Transverse colon (tissue), 4 donors: ENCODE data around the gene PHYKPL.

Experiments
- CTCF ChIP-seq, 5 experiments: fragments of 200-600 bp in 3 of 5; fragments of 450-650 bp in 2 of 5; sonication (generic) in 3 of 5; IDR thresholded peaks; 1 replicate in 2 of 5; 2 replicates in 3 of 5; pipeline ENCODE4 v1.5.1; 2016 to 2017; ENCODE audit warnings: antibody characterized with exemption in 5 of 5, inconsistent platforms in 3 of 5, mild to moderate bottlenecking in 2 of 5, moderate library complexity in 1 of 5
- EP300 ChIP-seq: sonication (generic); formaldehyde crosslinking; IDR thresholded peaks from one replicate; pipeline ENCODE4 v1.6.1; 2017; ENCODE audit warnings: antibody characterized with exemption, low read depth
- POLR2A ChIP-seq: fragments of 450-650 bp; IDR thresholded peaks from one replicate; pipeline ENCODE4 v1.6.1; 2016; ENCODE audit warnings: antibody characterized with exemption, mild to moderate bottlenecking, moderate library complexity
- POLR2AphosphoS5 ChIP-seq, 3 donors: sonication (generic); formaldehyde crosslinking; IDR thresholded peaks; one replicate each; pipeline ENCODE4 v1.6.1; 2016; ENCODE audit warnings: antibody characterized with exemption in 3 of 3

GRCh38 chr5:178271231-178271630 is 38.6 kb upstream of the PHYKPL start:
- TF ChIP-seq CTCF (IDR thresholded peaks at IDR 0.05) (no peak), EP300 (no peak), POLR2A (no peak), POLR2AphosphoS5 (IDR thresholded peaks at IDR 0.05) (no peak)
